HepG2 (cell line): ENCODE data around the gene CDT1. TPM values are rescaled to one million over a fixed set of nuclear protein-coding genes. Genes with fewer than 3 reads are reported as not detected.

Experiments
- ATAC-seq: fragments of 200-7000 bp; cut with Tn5 transposase; 3 replicates; pipeline ENCODE4 v1.9.1; 2020; ENCODE audit warnings: mild to moderate bottlenecking, moderate library complexity
- BruUV-seq: library from RNA; stranded (reverse); fragments of 400-500 nt; replicated peaks from 2 replicates; lab custom pipeline; 2021; lab: Mats Ljungman, UMichigan
- CTCF ChIA-PET: fragments of 300-600 bp; formaldehyde crosslinking; extraction: SDS; loops from one replicate; lab custom pipeline; 2021; ENCODE audit warnings: low total read pairs, inconsistent platforms, low intra/inter-chr PET ratio; lab: Yijun Ruan, JAX
- POLR2A ChIA-PET: fragments of 350-600 bp; sonication (Branson Sonifier 250); formaldehyde crosslinking; loops from one replicate; lab custom pipeline; 2020; ENCODE audit warnings: antibody characterized with exemption, inconsistent platforms; lab: Yijun Ruan, JAX
- DNase-seq: peaks from one replicate; pipeline ENCODE4 v3.0.0-alpha.2; 2015; ENCODE audit warnings: low spot score
- FAIRE-seq: peaks from 3 replicates; lab custom pipeline; 2011; peaks lifted over from hg19 to GRCh38; lab: Jason Lieb, UNC
- H2AFZ ChIP-seq: one replicate; pipeline ENCODE4 v1.6.1; 2011; ENCODE audit warnings: low read length, inconsistent platforms
- H3K27ac ChIP-seq: fragments of 300-600 bp; 3 replicates; pipeline ENCODE4 v1.8.0; 2011; ENCODE audit warnings: mixed run types, mild to moderate bottlenecking, mixed read lengths, low read length, inconsistent platforms; ENCODE audit not compliant: insufficient read depth; ENCODE audit errors: extremely low read length
- H3K27me3 ChIP-seq, 2 experiments: fragments of 200-600 bp in 1 of 2; 2 replicates in 1 of 2; 3 replicates in 1 of 2; pipeline versions ENCODE4 v1.6.0 to v1.8.0; 2011; ENCODE audit warnings: low read length in 2 of 2, mild to moderate bottlenecking in 2 of 2, moderate library complexity in 2 of 2, inconsistent platforms in 1 of 2; ENCODE audit not compliant: insufficient read depth in 2 of 2, control insufficient read depth in 1 of 2
- H3K36me3 ChIP-seq, 2 experiments: fragments of 200-600 bp in 1 of 2; replicated peaks in 1 of 2; 2 replicates in 1 of 2; 3 replicates in 1 of 2; pipeline versions ENCODE4 v1.5.1 to v1.8.0; 2011; ENCODE audit warnings: low read length in 2 of 2, inconsistent platforms in 1 of 2; ENCODE audit not compliant: insufficient read depth in 2 of 2, control insufficient read depth in 1 of 2
- H3K4me1 ChIP-seq: 2 replicates; pipeline ENCODE4 v1.5.1; 2012; ENCODE audit warnings: low read length, inconsistent platforms; ENCODE audit not compliant: insufficient read depth
- H3K4me2 ChIP-seq: 2 replicates; pipeline ENCODE4 v1.6.0; 2011; ENCODE audit warnings: low read depth, low read length, inconsistent platforms
- H3K4me3 ChIP-seq, 3 experiments: fragments of 200-600 bp in 1 of 3; sonication (generic), shearing (Covaris generic) in 1 of 3; replicated peaks in 1 of 3; 2 replicates each; pipeline ENCODE4 v1.5.1; 2011 to 2016; ENCODE audit warnings: low read length in 3 of 3, inconsistent platforms in 2 of 3, low read depth in 2 of 3, mild to moderate bottlenecking in 2 of 3, control low read depth in 1 of 3, mixed read lengths in 1 of 3; ENCODE audit not compliant: insufficient read depth in 1 of 3
- H3K79me2 ChIP-seq: one replicate; pipeline ENCODE4 v1.6.1; 2011; ENCODE audit warnings: low read length, inconsistent platforms; ENCODE audit not compliant: insufficient read depth
- H3K9ac ChIP-seq: 2 replicates; pipeline ENCODE4 v1.6.0; 2011; ENCODE audit warnings: mild to moderate bottlenecking, low read depth, low read length, inconsistent platforms; ENCODE audit not compliant: insufficient read depth
- H3K9me3 ChIP-seq: 2 replicates; pipeline ENCODE4 v1.5.1; 2012; ENCODE audit warnings: mild to moderate bottlenecking, low read length
- H4K20me1 ChIP-seq: 2 replicates; pipeline ENCODE4 v1.6.0; 2011; ENCODE audit warnings: inconsistent platforms, mild to moderate bottlenecking, low read length, moderate library complexity; ENCODE audit not compliant: insufficient read depth
- ATF1 ChIP-seq: IDR thresholded peaks from 2 replicates; pipeline ENCODE4 v1.6.1; 2016; ENCODE audit warnings: mild to moderate bottlenecking, control low read depth
- CAMTA2 ChIP-seq: sonication (generic); formaldehyde crosslinking; IDR thresholded peaks from 2 replicates; pipeline ENCODE4 v1.4.0; 2020; ENCODE audit warnings: mild to moderate bottlenecking, missing genetic modification reagents, borderline replicate concordance
- KDM5B ChIP-seq: sonication (generic); formaldehyde crosslinking; IDR thresholded peaks from 2 replicates; pipeline ENCODE4 v1.4.0; 2020; ENCODE audit warnings: missing genetic modification reagents, mild to moderate bottlenecking, borderline replicate concordance
- SUZ12 ChIP-seq: fragments of 150-350 bp; IDR thresholded peaks from 2 replicates; pipeline ENCODE4 v1.6.1; 2014; ENCODE audit warnings: low read depth, low read length
- ZEB1 ChIP-seq: IDR thresholded peaks from 2 replicates; pipeline ENCODE4 v1.6.1; 2012; ENCODE audit warnings: mild to moderate bottlenecking, low read depth, inconsistent platforms; ENCODE audit not compliant: insufficient replicate concordance
- ZNF121 ChIP-seq: sonication (generic); formaldehyde crosslinking; IDR thresholded peaks from 2 replicates; pipeline ENCODE4 v1.5.0; 2020; ENCODE audit warnings: mild to moderate bottlenecking, missing genetic modification reagents
- WGBS: methylation state at CpG from one replicate; pipeline ENCODE4 v1.1.6; 2017; ENCODE audit warnings: low lambda C conversion rate; 5-methylcytosine and 5-hydroxymethylcytosine counted together
- in situ Hi-C: cut with HindIII; loops from 2 replicates; pipeline ENCODE4 v1.10.0; 2017; ENCODE audit warnings: low pct_unique_long_range_greater_than_20kb; ENCODE audit not compliant: extremely low pct_ligation_motif_present
- intact Hi-C: fragments of 100-400 bp; cut with micrococcal nuclease; formaldehyde crosslinking; loops from one replicate; pipeline ENCODE4 v1.10.0; 2022; ENCODE audit not compliant: unreplicated experiment
- polyA plus RNA-seq, 8 experiments: library from polyadenylated mRNA; depleted of rRNA in 3 of 8; stranded (reverse) in 7 of 8; unstranded in 1 of 8; fragments of >200 nt; fragmentation: Illumina TruSeq in 4 of 8; extraction: Trizol in 4 of 8; gene quantifications; 2 replicates each; pipeline versions ENCODE4 v1.2.1 to v1.2.3, GENCODE V29; 2011 to 2016; ENCODE audit warnings: low read depth in 4 of 8, missing spikeins in 1 of 8, mixed read lengths in 1 of 8; ENCODE audit not compliant: insufficient read depth in 1 of 8
- total RNA-seq, 5 experiments: library from RNA; depleted of rRNA; stranded (reverse); fragments of >200 nt; fragmentation: Illumina TruSeq; extraction: Trizol; gene quantifications; 2 replicates each; pipeline ENCODE4 v1.2.3, GENCODE V29; 2016; ENCODE audit warnings: low read depth in 1 of 5

The CDT1 gene
- total and polyA plus RNA-seq, 2 of the 13 experiments (the other 11 are each of a cell fraction or from before 2014, with no cell fraction given) = 23.1 to 23.8 TPM

DNA sequence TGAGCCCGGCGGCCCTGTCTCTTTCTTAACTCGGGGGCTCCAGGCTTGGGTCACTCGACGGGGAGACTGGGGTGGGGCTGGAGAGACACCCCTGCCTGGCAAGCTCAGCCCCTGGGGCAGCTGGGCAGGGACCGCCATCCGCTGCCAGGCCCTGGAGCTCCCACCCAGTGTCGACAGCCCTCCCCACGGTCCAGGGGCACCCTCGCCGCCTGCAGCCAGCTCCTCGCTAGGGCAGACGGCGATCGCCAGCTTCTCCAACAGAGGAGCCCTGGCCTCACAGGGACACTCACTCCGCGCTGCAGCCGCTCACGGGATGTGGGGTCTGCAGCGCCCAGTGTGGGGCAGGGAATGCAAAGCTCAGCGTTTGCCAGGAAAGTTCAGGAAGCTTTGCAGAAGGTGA is 24.1 kb downstream of the CDT1 start:
- intact Hi-C loops (no loop called here), in situ Hi-C loops (no loop called here)
- no peak for ATAC-seq
- no peaks in the 10 kb centered on the region for H3K27me3 ChIP-seq
- 0 out of 2 replicates have a peak, but pooled peaks cover 7% of the 10 kb centered on the region for H3K4me1 ChIP-seq
- ChIA-PET CTCF (no interaction called here), POLR2A (no interaction called here)
- no peak overlapping the region for H3K4me2 ChIP-seq
- no peaks in the 10 kb centered on the region for H3K79me2 ChIP-seq
- no peak overlapping the region for H3K4me3 ChIP-seq
- no peaks in the 10 kb centered on the region for H3K36me3 ChIP-seq
- BruUV-seq = no TSS peak
- H2AFZ ChIP-seq = no peak overlapping the region
- DNase-seq = no peak
- FAIRE-seq = no peak
- no peak overlapping the region for H3K9ac ChIP-seq
- no peaks in the 10 kb centered on the region for H4K20me1 ChIP-seq
- H3K27ac ChIP-seq = no peak overlapping the region
- TF ChIP-seq SUZ12 (no peak), KDM5B (CRISPR knock-in tag) (no peak), ZNF121 (no peak), ZEB1 (no peak), CAMTA2 (CRISPR knock-in tag) (no peak)
- 90% methylated on average over 13 of the region's 21 CpGs for WGBS
- H3K9me3 ChIP-seq = no peaks in the 10 kb centered on the region

DNA sequence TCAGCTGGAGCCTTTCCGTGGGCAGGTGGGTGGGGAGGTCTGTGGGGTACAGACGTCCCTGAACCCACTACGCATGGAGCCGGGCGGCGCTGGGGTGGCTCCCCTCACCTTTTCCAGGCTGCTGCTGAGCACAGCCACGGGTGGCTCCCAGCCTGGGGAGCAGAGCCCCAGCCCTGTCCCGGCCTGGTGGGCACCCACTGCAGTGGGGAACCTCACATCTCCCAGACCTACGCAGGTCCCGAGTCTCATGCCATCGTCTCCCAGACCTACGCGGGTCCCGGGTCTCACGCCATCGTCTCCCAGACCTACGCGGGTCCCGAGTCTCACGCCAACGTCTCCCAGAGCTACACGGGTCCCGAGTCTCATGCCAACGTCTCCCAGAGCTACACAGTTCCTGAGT is 25.1 kb downstream of the CDT1 start:
- WGBS = 86% methylated on average over 20 of the region's 24 CpGs
- Histone ChIP-seq H3K36me3 (no peaks in the 10 kb centered on the region), H3K79me2 (no peaks in the 10 kb centered on the region), H3K9ac (no peak overlapping the region), H3K4me2 (no peak overlapping the region), H3K9me3 (no peaks in the 10 kb centered on the region), H3K4me1 (0 out of 2 replicates have a peak, but pooled peaks cover 7% of the 10 kb centered on the region), H4K20me1 (no peaks in the 10 kb centered on the region), H2AFZ (no peak overlapping the region), H3K27me3 (no peaks in the 10 kb centered on the region), H3K4me3 (no peak overlapping the region), H3K27ac (no peak overlapping the region)
- no peak for ATAC-seq
- intact Hi-C loops = no loop called here
- no peak for FAIRE-seq
- ChIA-PET POLR2A (no interaction called here), CTCF (no interaction called here)
- no TSS peak for BruUV-seq
- in situ Hi-C loops = no loop called here
- no peak for DNase-seq
- no peak for TF ChIP-seq ATF1 (CRISPR knock-in tag)
